DMS 273 treated with DMSO at 0.1 percent for 48 hours (cell line): ENCODE data around the gene DPP3.
A peak's percentile ranks its signal among the peaks of the same experiment; 100 is the strongest.

ENCODE experiments used
- DNase-seq: peaks from one replicate; lab custom pipeline; 2025; lab: John Stamatoyannopoulos, UW

DPP3 gene

DNA sequence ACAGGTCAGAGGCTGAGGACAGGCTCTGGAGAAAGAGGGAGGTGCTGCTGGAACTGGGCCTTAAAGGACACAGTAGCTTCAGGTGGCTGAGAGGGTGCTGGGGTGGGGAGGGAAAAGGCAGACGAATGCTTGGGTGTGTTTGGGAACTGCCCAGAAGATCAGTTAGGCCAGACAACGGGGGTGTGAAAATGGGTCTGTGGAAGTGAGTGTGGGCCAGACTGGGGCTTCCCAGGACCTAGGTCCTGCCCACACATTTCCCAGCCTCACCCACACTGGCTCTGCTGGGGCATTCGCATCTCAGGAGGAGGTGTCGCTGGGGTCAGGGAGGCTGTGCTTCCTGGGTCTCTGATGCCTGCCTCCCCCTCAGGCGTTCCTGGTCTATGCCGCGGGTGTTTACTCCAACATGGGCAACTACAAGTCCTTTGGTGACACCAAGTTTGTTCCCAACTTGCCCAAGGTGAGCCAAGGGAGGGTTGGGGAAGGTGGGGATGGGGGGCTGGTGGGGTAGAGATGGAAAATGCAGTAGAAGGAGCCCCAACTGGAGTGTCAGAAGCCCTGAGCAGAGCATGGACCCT, 4.7 kb downstream of the DPP3 start:
- DNase-seq: no peak

- no peak for DNase-seq
Measured at GRCh38 chr11:66488957-66489356, 8.7 kb downstream of the DPP3 start.

GRCh38 chr11:66489636-66490035, 9.4 kb downstream of the DPP3 start:
- DNase-seq: no peak

DNA sequence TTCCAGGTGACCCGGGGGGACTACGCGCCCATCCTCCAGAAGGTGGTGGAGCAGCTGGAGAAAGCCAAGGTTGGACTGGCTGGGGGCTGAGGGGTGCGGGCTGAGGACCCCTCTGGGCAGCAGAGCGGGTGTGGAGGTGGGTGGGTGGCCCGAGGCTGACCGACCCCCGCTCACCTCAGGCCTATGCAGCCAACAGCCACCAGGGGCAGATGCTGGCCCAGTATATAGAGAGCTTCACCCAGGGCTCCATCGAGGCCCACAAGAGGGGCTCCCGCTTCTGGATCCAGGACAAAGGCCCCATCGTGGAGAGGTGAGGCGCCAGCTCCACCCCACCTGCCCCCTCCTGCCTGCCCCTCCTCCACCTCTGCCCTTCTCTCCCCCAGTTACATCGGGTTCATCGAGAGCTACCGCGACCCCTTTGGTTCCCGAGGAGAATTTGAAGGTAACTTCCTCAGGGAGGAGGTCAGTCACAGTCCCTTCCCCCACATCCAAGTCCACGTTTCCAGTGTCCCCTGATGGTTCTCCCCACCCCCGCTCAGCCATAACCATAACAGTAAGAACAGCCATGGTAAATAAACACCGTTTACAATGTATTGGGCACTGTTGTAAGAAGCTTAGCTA, 11.2 kb downstream of the DPP3 start:
- no peak for DNase-seq

DNA sequence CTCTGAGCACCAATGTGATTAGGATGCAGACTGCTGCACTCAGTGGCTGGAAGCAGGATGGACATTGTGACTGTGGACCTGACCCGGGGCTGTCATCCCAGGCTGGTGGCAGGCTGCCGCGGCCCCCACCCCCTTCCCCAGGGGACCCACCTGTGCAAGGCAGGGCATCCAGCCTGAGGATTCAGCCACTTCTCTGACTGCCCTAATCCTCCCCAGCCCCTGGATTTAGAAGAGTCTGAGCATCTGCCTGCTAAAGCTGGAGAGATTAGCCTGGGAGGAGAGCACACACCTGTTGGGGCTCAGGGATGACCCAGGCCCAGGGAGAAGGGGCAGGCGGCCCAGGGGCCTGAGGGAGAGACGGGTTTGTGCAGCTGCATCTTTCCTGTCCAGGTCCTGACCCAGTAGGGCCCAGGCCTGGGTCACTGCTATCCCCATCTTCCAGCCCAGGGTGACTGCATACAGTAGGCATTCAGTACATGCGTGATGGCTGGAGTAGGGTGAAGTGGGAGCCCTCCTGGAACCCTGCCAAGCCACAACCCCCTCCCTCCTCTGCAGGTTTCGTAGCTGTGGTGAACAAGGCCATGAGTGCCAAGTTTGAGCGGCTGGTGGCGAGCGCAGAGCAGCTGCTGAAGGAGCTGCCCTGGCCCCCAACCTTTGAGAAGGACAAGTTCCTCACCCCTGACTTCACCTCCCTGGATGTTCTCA, 12.1 kb downstream of the DPP3 start:
- no peak for DNase-seq

- DNase-seq: no peak
Measured at GRCh38 chr11:66493130-66493529, 12.9 kb downstream of the DPP3 start.

- no peak for DNase-seq
Measured at GRCh38 chr11:66494458-66494857, 14.2 kb downstream of the DPP3 start.

DNA sequence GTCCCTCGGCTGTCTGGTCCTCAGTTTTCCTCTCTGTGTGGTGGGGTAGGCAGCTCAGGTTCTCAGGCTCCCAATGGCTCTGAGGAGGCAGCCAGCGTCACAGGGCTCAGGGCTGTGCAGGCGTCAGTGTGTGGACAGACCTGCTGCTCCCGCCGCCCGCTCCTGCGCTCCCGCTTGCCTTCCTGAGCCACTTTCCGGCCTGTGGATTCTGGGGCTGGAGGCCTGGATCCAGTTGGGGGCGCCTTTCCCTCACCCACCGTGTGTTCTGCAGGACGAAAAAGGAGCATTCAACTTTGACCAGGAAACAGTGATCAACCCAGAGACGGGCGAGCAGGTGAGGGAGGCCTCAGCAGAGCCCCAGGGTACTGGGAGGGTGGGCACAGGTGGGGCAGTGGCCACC, 14.7 kb downstream of the DPP3 start:
- DNase-seq: no peak

GRCh38 chr11:66495401-66495854, 15.2 kb downstream of the DPP3 start:
- no peak for DNase-seq

- no peak for DNase-seq
Measured at GRCh38 chr11:66497206-66497605, 17.0 kb downstream of the DPP3 start.

DNA sequence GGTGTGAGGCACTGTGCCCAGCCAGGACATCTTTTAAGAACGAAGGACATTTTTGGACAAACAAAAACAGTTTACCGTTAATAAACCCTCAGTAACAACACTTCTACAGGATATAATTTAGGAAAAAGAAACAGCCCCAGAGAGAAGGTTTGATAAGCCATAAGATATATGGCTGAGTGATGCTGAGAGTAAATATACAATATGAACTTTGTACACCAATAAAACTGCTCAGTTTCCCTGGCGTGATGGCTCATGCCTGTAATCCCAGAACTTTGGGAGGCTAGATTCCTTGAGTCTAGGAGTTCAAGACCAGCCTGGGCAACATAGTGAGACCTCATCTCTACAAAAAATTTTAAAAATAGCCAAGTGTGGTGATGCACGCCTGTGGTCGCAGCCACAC, 18.3 kb downstream of the DPP3 start:
- DNase-seq: no peak

DNA sequence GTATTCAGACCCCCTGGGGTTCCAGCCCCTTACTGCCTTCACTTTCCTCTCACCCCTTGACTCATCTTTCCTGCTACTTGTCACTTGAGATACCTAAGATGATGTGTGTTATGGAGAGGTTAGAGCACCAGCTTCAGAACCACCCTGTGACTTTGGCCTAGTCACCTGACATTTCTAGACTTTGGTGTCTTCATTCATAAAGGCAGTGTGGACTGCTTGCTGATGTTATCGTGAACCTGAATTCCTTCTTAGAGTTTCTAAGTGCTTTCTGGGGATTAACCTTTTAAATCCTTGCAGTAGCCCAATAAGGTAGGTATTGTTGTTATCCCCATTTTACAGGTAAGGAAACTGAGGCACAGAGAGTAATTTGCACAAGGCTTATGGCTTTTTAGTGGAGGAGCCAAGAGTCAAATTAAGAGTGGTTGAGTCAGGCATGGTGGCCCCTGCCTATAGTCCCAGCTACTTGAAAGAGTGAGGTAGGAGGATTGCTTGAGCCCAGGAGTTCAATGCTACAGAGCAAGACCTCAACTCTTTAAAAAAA, 25.1 kb downstream of the DPP3 start:
- DNase-seq: no peak

DNA sequence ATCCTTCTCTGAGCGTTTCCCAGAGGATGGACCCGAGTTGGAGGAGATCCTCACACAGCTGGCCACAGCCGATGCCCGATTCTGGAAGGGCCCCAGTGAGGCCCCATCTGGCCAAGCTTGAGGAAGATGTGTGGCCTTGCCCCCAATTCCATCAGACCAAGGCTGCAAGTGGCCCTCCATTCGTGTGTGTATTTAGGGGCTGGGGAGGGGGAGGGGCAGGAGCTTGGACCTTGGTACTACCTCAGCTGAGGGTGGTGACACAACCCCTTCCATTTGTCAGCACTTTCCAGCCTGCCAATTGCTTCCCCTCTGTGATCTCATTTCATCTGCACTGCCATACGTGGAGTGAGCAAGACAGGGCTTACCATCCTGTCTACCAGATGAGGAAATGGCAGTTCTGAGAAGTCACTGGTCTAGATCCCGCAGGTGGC, 28.9 kb downstream of the DPP3 start:
- no peak for DNase-seq

- peak; percentile 28 for DNase-seq
Measured at GRCh38 chr11:66510271-66510989, 30.2 kb downstream of the DPP3 start, which contains the start of gene BBS1. Gene BBS1 (plus strand): TSS chr11:66510635. CDS start chr11:66510660, 25 bp downstream.

DNA sequence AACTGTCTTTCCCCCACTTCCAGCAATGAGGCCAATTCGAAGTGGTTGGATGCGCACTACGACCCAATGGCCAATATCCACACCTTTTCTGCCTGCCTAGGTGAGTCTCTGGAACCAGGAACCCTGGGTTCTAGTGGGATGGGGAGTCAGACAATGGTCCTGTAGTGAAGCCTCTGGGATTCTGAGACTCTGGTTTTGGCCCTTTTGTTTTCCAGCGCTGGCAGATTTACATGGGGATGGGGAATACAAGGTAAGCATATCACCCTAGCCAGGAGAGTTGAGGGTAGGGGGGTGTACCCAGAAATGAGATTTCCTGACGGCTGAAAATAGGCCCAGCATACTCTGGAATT, 30.7 kb downstream of the DPP3 start:
- no peak for DNase-seq

DNA sequence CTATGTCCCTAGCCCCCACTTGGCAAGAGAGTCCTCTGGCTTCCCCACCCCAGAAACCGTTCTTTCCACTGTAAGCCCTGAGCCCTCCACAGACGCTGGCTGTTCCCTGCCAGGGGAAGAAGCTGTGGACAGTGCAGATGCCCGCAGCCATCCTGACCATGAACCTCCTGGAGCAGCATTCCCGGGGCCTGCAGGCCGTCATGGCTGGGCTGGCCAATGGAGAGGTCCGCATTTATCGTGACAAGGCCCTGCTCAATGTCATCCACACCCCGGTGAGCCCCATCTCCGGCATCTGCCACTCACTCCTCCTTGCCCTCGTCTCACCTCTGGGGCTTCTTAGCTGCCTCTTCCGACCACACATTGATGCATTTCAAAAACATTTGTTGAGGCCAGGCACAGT, 43.4 kb downstream of the DPP3 start:
- DNase-seq: no peak

- DNase-seq: no peak
Measured at GRCh38 chr11:66524304-66525040, 44.2 kb downstream of the DPP3 start.

DNA sequence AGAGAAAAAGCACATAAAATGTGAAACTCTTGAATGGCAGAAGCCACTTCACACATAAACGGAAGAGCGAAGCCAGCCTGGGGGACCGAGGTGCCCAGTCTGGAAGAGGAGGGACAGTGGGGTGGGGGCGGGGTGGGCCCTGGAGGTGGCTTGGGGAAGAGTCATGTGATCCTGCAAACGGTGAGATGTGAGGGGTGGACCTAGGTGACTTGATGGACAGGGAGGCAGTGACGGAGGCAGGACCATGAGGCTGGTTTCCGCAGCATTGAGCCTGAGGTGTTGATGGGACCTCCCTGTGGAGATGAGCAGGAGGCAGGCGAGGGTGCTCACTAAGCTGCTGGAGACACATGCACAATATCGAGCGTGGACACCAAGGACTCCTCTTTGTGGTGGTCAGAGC, 48.8 kb downstream of the DPP3 start:
- no peak for DNase-seq

DNA sequence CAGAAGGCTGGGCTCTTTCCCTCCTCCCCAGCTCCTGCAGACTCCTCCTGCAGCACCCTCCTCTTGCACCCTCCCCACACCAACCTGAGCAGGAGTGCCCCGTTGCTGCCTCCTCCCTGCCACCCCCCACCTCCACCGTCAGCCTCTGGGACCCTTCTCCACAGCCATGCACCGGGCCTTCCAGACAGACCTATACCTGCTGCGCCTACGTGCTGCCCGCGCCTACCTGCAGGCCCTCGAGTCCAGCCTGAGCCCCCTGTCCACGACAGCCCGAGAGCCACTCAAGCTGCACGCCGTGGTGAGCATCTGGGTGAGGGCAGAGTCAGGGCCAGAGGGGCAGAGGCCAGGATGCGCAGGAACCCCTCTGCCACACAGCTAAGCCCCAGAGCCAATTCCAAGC, 49.4 kb downstream of the DPP3 start:
- no peak for DNase-seq

DNA sequence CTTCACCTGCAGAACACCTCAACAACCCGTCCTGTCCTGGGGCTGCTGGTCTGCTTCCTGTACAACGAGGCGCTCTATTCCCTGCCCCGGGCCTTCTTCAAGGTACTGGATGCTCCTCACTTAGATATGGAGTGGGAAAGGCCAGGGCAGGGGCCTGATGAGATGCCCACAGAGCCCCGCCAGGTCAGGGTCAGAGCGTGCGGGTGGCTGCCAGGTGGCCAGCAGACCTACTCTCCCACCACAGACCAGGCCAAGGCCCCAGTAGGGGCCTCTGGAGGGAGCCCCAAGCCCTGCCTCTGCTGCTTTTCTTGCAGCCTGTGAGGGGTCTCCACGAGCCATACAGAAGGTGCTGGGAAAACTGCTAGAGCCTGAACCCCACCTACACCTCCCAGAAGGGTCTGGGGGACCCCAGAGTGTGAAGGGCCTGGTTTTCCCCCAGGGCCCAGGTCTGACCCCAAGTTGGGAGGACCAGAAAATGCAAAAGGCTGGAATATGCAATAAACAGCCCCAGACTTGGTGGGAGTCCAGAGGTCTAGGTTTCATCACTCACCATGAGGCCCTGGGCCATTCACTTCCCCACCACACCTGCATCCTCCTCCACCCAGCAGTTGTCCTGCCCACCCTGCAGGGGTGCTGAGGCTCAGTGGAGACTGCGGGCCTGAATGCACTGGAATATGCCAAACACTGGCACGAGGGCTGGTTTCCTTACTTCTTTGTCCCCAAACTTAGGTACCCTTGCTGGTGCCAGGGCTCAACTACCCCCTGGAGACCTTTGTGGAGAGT, 50.9 kb downstream of the DPP3 start:
- DNase-seq: no peak

- no peak for DNase-seq
Measured at GRCh38 chr11:66531841-66532240, 51.6 kb downstream of the DPP3 start.
